ENCODE data around the gene ZBTB11. TPM values are rescaled to one million over a fixed set of nuclear protein-coding genes. Genes with fewer than 3 reads are reported as not detected.

The ZBTB11 gene
- total RNA-seq, 4 donors from 2014 or later: 27.3 to 47.8 (median 29.2) TPM

DNA sequence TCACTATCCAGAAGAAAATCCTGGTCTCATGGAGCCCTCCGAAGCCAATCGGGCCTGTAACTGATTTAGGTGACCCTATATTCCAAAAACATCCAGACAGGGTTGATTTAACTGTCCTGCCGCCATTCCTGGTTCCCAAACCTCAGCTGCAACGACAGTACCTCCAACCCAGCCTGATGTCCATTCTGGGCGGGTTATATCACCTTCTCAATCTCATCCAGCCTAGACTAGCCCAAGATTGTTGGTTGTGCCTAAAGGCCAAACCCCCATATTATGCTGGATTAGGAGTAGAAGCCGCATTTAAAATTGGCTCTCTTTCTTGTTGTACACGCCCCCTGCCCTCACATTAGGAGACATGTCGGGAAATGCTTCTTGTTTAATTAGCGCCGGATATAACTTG lies 36.7 kb downstream of the ZBTB11 start:
- peaks cover 2% of the 10 kb centered on the region for H3K4me1 ChIP-seq
- WGBS: no CpG with 5 or more reads among the region's 10 CpGs
- DNase-seq (ENCODE audit: low spot score in 2 of 2): no peak
- H3K4me3 ChIP-seq: no peak overlapping the region
- no peaks in the 10 kb centered on the region for H3K27me3 ChIP-seq
- H3K9me3 ChIP-seq: no peaks in the 10 kb centered on the region
- TF ChIP-seq EP300 (IDR thresholded peaks at IDR 0.05) (no peak), POLR2AphosphoS5 (IDR thresholded peaks at IDR 0.05) (no peak), POLR2A (IDR thresholded peaks at IDR 0.05) (no peak)
- TF ChIP-seq, protein P1, sequence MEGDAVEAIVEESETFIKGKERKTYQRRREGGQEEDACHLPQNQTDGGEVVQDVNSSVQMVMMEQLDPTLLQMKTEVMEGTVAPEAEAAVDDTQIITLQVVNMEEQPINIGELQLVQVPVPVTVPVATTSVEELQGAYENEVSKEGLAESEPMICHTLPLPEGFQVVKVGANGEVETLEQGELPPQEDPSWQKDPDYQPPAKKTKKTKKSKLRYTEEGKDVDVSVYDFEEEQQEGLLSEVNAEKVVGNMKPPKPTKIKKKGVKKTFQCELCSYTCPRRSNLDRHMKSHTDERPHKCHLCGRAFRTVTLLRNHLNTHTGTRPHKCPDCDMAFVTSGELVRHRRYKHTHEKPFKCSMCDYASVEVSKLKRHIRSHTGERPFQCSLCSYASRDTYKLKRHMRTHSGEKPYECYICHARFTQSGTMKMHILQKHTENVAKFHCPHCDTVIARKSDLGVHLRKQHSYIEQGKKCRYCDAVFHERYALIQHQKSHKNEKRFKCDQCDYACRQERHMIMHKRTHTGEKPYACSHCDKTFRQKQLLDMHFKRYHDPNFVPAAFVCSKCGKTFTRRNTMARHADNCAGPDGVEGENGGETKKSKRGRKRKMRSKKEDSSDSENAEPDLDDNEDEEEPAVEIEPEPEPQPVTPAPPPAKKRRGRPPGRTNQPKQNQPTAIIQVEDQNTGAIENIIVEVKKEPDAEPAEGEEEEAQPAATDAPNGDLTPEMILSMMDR (IDR thresholded peaks at IDR 0.05): no peak
- H3K27ac ChIP-seq: no peak overlapping the region
- no peaks in the 10 kb centered on the region for H3K36me3 ChIP-seq

DNA sequence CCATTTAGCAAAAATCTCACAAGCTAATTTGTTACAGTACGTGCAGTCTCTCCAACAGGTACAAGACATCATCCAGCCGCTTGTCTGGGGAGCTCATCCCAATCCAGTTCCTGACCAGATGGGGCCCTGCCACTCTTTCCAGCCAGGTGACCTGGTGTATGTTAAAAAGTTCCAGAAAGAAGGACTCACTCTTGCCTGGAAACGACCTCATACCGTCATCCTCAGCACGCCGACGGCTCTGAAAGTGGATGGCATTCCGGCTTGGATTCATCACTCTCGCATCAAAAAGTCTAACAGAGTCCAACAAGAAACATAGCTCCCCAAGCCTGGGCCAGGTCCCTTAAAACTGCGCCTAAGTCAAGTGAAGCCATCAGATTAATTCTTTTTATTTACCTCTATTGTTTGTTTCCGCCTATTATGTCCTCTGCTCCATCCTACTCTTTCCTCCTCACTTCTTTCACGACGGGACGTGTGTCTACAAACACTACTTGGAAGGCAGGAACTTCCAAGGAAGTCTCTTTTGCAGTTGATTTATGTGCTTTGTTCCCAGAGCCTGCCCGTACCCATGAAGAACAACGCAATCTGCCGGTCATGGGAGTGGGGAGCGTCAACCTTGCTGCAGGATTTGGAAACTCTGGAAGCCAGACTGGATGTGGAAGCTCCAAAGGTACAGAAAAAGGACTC lies 37.5 kb downstream of the ZBTB11 start:
- Histone ChIP-seq H3K27me3 (no peaks in the 10 kb centered on the region), H3K4me3 (no peak overlapping the region), H3K27ac (no peak overlapping the region), H3K4me1 (peaks cover 2% of the 10 kb centered on the region), H3K9me3 (no peaks in the 10 kb centered on the region), H3K36me3 (no peaks in the 10 kb centered on the region)
- no CpG with 5 or more reads among the region's 18 CpGs for WGBS
- no peak for DNase-seq (ENCODE audit: low spot score in 2 of 2)
- no peak for TF ChIP-seq EP300 (IDR thresholded peaks at IDR 0.05)
- TF ChIP-seq POLR2A (IDR thresholded peaks at IDR 0.05): no peak
- TF ChIP-seq, protein P1 (IDR thresholded peaks at IDR 0.05): no peak
- TF ChIP-seq POLR2AphosphoS5 (IDR thresholded peaks at IDR 0.05): no peak

DNA sequence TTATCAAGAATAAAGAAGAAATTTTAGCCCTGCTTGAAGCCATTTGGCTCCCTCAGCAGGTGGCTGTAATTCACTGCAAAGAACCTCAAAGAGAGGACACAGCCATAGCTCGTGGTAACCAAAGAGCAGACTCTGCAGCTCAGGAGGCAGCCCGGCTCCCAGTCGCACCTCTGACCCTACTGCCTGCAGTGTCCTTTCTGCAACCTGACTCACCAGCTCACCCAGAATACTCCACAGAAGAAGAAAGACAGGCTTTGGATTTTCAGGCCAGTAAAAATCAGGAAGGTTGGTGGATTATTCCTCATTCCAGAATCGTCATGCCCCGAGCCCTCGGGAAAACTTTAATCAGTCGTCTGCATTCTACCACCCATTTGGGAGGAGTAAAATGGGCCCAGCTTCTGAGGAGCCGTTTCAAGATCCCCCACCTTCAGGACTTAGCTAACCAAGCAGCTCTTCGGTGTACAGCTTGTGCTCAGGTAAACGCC lies 38.6 kb downstream of the ZBTB11 start:
- H3K9me3 ChIP-seq: no peaks in the 10 kb centered on the region
- no peak overlapping the region for H3K27ac ChIP-seq
- H3K4me3 ChIP-seq: no peak overlapping the region
- DNase-seq (ENCODE audit: low spot score in 2 of 2): no peak
- no peaks in the 10 kb centered on the region for H3K27me3 ChIP-seq
- H3K36me3 ChIP-seq: no peaks in the 10 kb centered on the region
- H3K4me1 ChIP-seq: no peaks in the 10 kb centered on the region
- TF ChIP-seq, protein P1 (IDR thresholded peaks at IDR 0.05): no peak
- no peak for TF ChIP-seq POLR2A (IDR thresholded peaks at IDR 0.05)
- TF ChIP-seq EP300 (IDR thresholded peaks at IDR 0.05): no peak
- no peak for TF ChIP-seq POLR2AphosphoS5 (IDR thresholded peaks at IDR 0.05)
- 79% methylated on average over 8 of the region's 10 CpGs for WGBS

DNA sequence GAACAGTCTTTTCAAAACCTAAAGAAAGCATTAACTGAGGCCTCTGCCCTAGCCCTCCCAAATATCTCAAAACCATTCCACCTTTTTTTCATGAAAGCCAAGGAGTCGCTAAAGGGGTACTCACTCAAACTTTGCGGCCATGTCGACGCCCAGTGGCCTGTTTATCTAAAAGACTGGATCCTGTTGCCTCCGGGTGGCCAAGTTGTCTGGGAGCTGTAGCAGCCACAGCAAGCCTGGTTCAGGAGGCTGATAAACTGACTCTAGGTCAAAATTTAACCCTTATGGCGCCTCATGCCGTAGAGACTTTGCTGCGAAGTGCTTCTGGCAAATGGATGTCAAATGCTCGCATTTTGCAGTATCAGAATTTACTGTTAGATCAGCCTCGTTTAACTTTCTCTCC lies 39.5 kb downstream of the ZBTB11 start:
- no peaks in the 10 kb centered on the region for H3K27me3 ChIP-seq
- no peaks in the 10 kb centered on the region for H3K4me1 ChIP-seq
- no peak for TF ChIP-seq POLR2AphosphoS5 (IDR thresholded peaks at IDR 0.05)
- TF ChIP-seq, protein P1 (IDR thresholded peaks at IDR 0.05): no peak
- DNase-seq (ENCODE audit: low spot score in 2 of 2): no peak
- H3K4me3 ChIP-seq: no peak overlapping the region
- no peaks in the 10 kb centered on the region for H3K36me3 ChIP-seq
- no peak overlapping the region for H3K27ac ChIP-seq
- no peaks in the 10 kb centered on the region for H3K9me3 ChIP-seq
- WGBS: 93% methylated on average over 10 of the region's 10 CpGs

DNA sequence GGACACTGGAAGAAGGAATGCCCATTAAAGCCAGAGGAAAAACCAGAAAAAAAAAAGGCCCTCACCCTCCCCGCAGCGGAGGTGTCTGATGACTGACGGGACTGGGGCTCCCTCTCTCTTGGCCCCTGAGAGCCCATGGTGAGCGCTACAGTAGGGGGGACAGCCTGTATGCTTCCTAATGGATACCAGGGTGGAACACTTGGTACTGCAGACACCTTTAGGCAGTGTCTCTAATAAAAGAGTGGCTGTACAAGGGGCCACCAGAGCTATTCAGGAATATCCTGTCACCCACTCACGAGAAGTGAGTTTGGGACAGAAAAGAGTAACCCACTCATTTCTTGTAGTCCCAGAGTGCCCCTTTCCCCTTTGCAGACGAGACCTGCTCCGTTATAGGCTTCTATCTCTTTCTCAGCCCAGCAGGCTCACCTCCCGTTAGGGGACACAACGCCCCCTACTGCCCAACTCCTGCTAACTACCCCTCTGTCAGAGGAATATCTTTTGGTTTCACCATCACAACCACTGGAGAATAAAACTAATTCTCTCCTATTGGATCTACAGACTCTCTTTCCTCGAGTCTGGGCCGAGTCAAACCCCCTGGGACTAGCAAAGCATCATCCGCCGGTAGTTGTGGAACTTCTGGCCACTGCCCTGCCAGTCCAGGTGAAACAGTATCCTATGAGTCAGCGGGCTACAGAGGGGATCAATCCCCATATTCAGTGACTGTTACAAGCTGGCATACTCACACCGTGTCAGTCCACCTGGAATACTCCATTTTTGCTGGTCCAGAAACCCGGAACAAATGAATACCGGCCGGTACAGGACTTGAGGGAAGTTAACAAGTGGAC lies 40.8 kb downstream of the ZBTB11 start:
- no peaks in the 10 kb centered on the region for H3K27me3 ChIP-seq
- H3K4me3 ChIP-seq: no peak overlapping the region
- H3K9me3 ChIP-seq: no peaks in the 10 kb centered on the region
- DNase-seq (ENCODE audit: low spot score in 2 of 2): no peak
- H3K4me1 ChIP-seq: no peaks in the 10 kb centered on the region
- no peak overlapping the region for H3K27ac ChIP-seq
- H3K36me3 ChIP-seq: no peaks in the 10 kb centered on the region
- 62% methylated on average over 18 of the region's 18 CpGs for WGBS
- TF ChIP-seq, protein P1 (IDR thresholded peaks at IDR 0.05): peak in 1 of 2 donors; percentile 45
- no peak for TF ChIP-seq EP300 (IDR thresholded peaks at IDR 0.05)
- no peak for TF ChIP-seq POLR2A (IDR thresholded peaks at IDR 0.05)
